H1 (cell line): Measurements from ENCODE around the gene GGN. TPM values are rescaled to one million over a fixed set of nuclear protein-coding genes. Genes with fewer than 3 reads are reported as not detected.

Experiments
- RAD21 ChIP-seq, 2 experiments: IDR thresholded peaks in 1 of 2; conservative IDR thresholded peaks in 1 of 2; 2 replicates each; pipeline ENCODE4 v1.6.1; 2011; ENCODE audit warnings: low read depth in 2 of 2, low read length in 2 of 2, improper control_type of control experiment in 1 of 2, inconsistent platforms in 1 of 2, mild to moderate bottlenecking in 1 of 2, moderate library complexity in 1 of 2
- SIX5 ChIP-seq: IDR thresholded peaks from 2 replicates; pipeline ENCODE4 v1.6.1; 2011; ENCODE audit warnings: mild to moderate bottlenecking, low read depth, low read length
- polyA plus RNA-seq, 7 experiments: library from polyadenylated mRNA; depleted of rRNA in 3 of 7; stranded (reverse) in 5 of 7; unstranded in 2 of 7; fragments of >200 nt in 5 of 7; fragments of 200-250 nt in 2 of 7; gene quantifications; 1 replicate in 5 of 7; 2 replicates in 1 of 7; 4 replicates in 1 of 7; pipeline versions ENCODE4 v1.2.1 to v1.2.3, GENCODE V29; 2011 to 2013; ENCODE audit warnings: missing spikeins in 2 of 7, mixed read lengths in 2 of 7
- total RNA-seq: library from RNA; stranded (reverse); fragmentation: NEBNext Ultra II Directional; extraction: Animal tissue kit (Norgen Biotek cat#: 25700); gene quantifications from 2 replicates; pipeline ENCODE4 v1.2.1, GENCODE V29; 2021

The GGN gene
- total and polyA plus RNA-seq, 2 of the 8 experiments (the other 6 are each of a cell fraction or from before 2014, with no cell fraction given): 0.47 to 1.2 TPM

DNA sequence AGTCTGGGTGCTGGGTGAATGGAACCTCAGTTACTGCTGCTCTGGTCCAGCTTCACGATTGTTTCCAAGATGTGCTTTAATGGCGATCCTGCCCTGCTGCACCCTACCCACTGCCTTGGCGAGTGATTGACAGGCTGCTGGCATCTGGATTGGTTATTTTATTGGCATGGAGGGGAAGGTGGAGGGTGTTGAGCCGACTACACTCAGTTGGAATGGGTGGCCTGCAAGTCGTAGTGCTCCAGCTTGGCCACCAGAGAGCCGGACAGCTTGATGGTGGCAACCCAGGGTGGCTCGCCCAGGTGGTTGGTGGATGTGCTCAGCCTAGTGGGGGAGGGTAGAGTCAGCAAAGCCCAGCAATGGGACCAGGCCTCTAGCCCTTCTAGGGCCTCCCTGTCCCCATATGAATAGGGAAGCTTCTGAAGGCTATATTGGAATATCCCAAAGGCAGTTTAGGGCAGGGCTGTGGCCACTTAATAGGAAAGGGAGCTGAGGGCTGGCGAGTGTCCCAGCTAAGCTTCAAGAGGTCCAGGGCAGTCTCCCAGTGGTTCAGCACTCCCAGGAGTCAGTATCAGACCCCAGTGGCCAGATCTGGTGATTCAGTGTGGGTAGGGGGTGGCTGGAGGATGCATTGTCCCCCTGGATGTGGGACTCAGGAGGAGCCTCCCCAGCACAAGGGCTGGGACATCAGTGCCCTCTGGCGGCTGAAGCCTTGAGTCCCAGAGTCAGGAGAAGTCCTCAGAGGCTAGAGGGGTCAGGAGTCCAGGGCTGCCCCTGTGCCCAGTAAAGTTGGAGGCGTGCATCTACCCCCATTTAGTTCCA is 3.4 kb downstream of the GGN start (continued):
- TF ChIP-seq SIX5: no peak
- peak; percentile 71 to 74 for TF ChIP-seq RAD21 (IDR thresholded peaks at IDR 0.05 in 1 of 2, conservative IDR thresholded peaks at IDR 0.05 in 1 of 2; ENCODE audit: low read depth in 2 of 2, low read length in 2 of 2)
